ENCODE measurements around the gene KLHL40. TPM values are rescaled to one million over a fixed set of nuclear protein-coding genes. Genes with fewer than 3 reads are reported as not detected.

The KLHL40 gene
- total and polyA plus RNA-seq, 2 donors (not counting 1 experiment from before 2014, with no cell fraction given), result not detected

GRCh38 chr3:42723219-42723618 lies 37.9 kb downstream of the KLHL40 start:
- Histone ChIP-seq H3K4me1 (ENCODE audit: control insufficient read depth in 2 of 2, insufficient read depth in 2 of 2, low read length in 2 of 2) (no peaks in the 10 kb centered on the region), H3K4me3 (ENCODE audit: control extremely low read depth in 1 of 5, extremely low read depth in 1 of 5, insufficient read depth in 1 of 5, low read depth in 2 of 5, low read length in 4 of 5) (no peak overlapping the region), H3K27ac (ENCODE audit: low read length in 2 of 2) (no peak overlapping the region), H3K79me2 (ENCODE audit: control insufficient read depth, insufficient read depth, low read length) (no peaks in the 10 kb centered on the region), H3K9me3 (ENCODE audit: control extremely low read depth in 1 of 3, control insufficient read depth in 2 of 3, insufficient read depth in 1 of 3, low read length in 2 of 3) (no peaks in the 10 kb centered on the region), H3K9ac (ENCODE audit: low read length) (no peak overlapping the region), H3K27me3 (replicated peaks in 1 of 4; ENCODE audit: control extremely low read depth in 1 of 4, control insufficient read depth in 3 of 4, insufficient read depth in 4 of 4, low read length in 3 of 4) (no peaks in the 10 kb centered on the region), H3K36me3 (replicated peaks in 1 of 2; ENCODE audit: control extremely low read depth in 1 of 2, control insufficient read depth in 1 of 2, extremely low read depth in 1 of 2, insufficient read depth in 2 of 2, low read length in 1 of 2) (no peaks in the 10 kb centered on the region), H2AFZ (ENCODE audit: insufficient read depth, low read depth, low read length, poor library complexity, severe bottlenecking) (no peak overlapping the region), H4K20me1 (ENCODE audit: control insufficient read depth, insufficient read depth, low read length, poor library complexity, severe bottlenecking) (no peaks in the 10 kb centered on the region), H3K4me2 (replicated peaks; ENCODE audit: low read depth, low read length, poor library complexity, severe bottlenecking) (no peak overlapping the region)
- CTCF ChIA-PET, result interaction anchor here (0.6 kb wide), 1 partner anchor 12 kb away, joined by 3 read pairs; no protein-coding TSS in a partner anchor
- Mint-ChIP-seq H3K27me3 (peaks cover 26% of the 10 kb centered on the region), H3K4me3 (no peak overlapping the region), H3K27ac (no peak overlapping the region), H3K9me3 (ENCODE audit: insufficient read depth) (no peaks in the 10 kb centered on the region), H3K4me1 (no peaks in the 10 kb centered on the region)
- ATAC-seq (ENCODE audit: low read depth) (no peak), DNase-seq (no peak)
- intact Hi-C loops (cut with micrococcal nuclease), result no loop called here
- POLR2A ChIA-PET, result no interaction called here
- WGBS (ENCODE audit: insufficient coverage), result no CpG with 5 or more reads among the region's 2 CpGs
- TF ChIP-seq CTCF (IDR thresholded peaks at IDR 0.05) (no peak), EZH2 (IDR thresholded peaks at IDR 0.05; ENCODE audit: borderline replicate concordance, insufficient read depth, low read depth, low read length, poor library complexity, severe bottlenecking) (no peak)

DNA sequence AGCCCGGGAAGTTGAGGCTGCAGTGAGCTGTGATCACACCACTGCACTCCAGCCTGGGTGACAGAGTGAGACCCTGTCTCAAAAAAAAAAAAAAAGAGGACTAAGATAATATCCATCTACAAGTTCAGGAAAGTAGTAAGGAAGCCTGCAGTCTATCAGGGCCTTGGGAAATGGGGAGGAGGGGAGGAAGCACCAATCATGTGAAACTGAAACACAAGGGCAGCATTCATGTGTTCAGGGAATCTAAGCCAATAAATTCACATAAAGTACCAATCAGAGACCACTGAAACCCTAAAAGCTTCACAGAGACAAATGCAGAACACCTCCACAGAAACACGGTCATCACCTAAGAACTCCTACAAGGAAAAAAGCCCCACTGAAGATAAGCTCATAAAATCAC lies 40.1 kb downstream of the KLHL40 start:
- no peaks in the 10 kb centered on the region for H3K4me1 Mint-ChIP-seq
- no peak overlapping the region for H3K27ac ChIP-seq (ENCODE audit: low read length in 2 of 2)
- no peak overlapping the region for H2AFZ ChIP-seq (ENCODE audit: insufficient read depth, low read depth, low read length, poor library complexity, severe bottlenecking)
- H3K9ac ChIP-seq (ENCODE audit: low read length), result no peak overlapping the region
- no peaks in the 10 kb centered on the region for H3K79me2 ChIP-seq (ENCODE audit: control insufficient read depth, insufficient read depth, low read length)
- DNase-seq, result no peak
- no peak overlapping the region for H3K27ac Mint-ChIP-seq
- WGBS (ENCODE audit: insufficient coverage), result no CpG with 5 or more reads among the region's 2 CpGs
- TF ChIP-seq CTCF (IDR thresholded peaks at IDR 0.05) (no peak), EZH2 (IDR thresholded peaks at IDR 0.05; ENCODE audit: borderline replicate concordance, insufficient read depth, low read depth, low read length, poor library complexity, severe bottlenecking) (no peak)
- H3K4me2 ChIP-seq (replicated peaks; ENCODE audit: low read depth, low read length, poor library complexity, severe bottlenecking), result no peak overlapping the region
- no peaks in the 10 kb centered on the region for H3K4me1 ChIP-seq (ENCODE audit: control insufficient read depth in 2 of 2, insufficient read depth in 2 of 2, low read length in 2 of 2)
- no peaks in the 10 kb centered on the region for H3K9me3 ChIP-seq (ENCODE audit: control extremely low read depth in 1 of 3, control insufficient read depth in 2 of 3, insufficient read depth in 1 of 3, low read length in 2 of 3)
- H4K20me1 ChIP-seq (ENCODE audit: control insufficient read depth, insufficient read depth, low read length, poor library complexity, severe bottlenecking), result no peaks in the 10 kb centered on the region
- intact Hi-C loops (cut with micrococcal nuclease), result no loop called here
- no peaks in the 10 kb centered on the region for H3K36me3 ChIP-seq (replicated peaks in 1 of 2; ENCODE audit: control extremely low read depth in 1 of 2, control insufficient read depth in 1 of 2, extremely low read depth in 1 of 2, insufficient read depth in 2 of 2, low read length in 1 of 2)
- no peaks in the 10 kb centered on the region for H3K27me3 ChIP-seq (replicated peaks in 1 of 4; ENCODE audit: control extremely low read depth in 1 of 4, control insufficient read depth in 3 of 4, insufficient read depth in 4 of 4, low read length in 3 of 4)
- no peak for ATAC-seq (ENCODE audit: low read depth)
- POLR2A ChIA-PET, result no interaction called here
- peaks cover 20% of the 10 kb centered on the region for H3K27me3 Mint-ChIP-seq
- H3K9me3 Mint-ChIP-seq (ENCODE audit: insufficient read depth), result no peaks in the 10 kb centered on the region
- H3K4me3 ChIP-seq (ENCODE audit: control extremely low read depth in 1 of 5, extremely low read depth in 1 of 5, insufficient read depth in 1 of 5, low read depth in 2 of 5, low read length in 4 of 5), result no peak overlapping the region
- H3K4me3 Mint-ChIP-seq, result no peak overlapping the region
- CTCF ChIA-PET, result no interaction called here

All from B cell (primary cell).